Measurements from ENCODE around the gene SETBP1.
"Not testable (repeated sequence)": the region's sequence is repeated elsewhere in the genome, so short reads cannot be mapped to it uniquely, and the experiment has no call there.

SETBP1 gene

DNA sequence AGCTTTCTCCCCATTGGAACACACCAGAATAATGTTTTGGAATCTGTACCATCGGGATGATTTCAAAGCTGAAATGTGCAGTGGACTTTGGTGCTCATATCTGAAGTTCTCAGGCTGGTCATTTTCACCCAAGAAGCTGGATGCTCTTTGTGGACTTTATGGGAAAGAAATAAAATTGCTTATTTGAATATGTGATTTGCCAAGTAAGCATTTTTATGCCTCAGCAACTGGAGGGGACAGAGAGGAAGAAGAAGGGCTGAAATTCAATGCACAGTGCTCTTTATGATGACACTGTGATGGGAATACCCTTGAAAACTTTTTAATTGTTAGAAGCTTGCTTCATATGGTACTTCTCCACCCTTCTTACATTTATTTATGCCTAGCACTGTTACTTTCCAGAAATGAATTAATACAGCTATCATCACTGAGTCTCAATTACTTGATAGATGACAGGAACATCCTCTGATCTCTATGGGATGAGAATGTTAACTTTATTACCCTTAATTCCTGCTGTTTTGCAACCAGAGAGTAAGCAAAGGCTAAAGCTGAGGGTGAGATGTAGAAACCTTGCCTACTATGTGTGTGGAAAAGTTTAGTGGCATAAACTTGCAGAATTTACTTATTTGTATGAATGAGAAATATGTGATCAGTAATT is 23.6 kb downstream of the SETBP1 start:
- DNase-seq (ENCODE audit: low spot score): no peak

DNA sequence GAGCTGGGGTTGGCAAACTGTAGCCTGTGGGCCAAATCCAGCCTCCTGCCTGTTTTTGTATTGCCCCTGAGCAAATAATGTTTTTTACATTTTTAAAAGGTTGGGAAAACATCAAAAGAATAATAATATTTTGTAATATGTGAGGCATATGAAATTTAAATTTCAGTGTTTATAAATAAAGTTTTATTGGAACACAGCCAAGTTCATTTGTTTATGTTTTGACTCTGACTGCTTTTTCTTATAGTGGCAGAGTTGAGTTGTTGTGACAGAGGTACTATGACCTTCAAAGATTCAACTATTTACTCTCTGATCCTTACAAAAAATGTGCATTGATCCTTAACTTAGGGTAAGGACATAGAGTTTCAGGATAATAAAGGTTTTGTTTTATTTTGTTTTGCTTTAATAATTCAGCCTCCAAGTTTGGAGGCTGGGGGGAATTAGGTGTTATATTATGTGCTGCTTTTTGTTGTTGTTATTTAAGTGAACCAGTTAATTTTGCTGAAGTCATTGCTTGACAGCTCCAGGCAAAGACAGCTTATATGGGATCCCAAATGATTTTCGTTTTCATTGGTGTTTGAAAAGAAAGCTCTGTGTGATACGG is 24.5 kb downstream of the SETBP1 start:
- DNase-seq (ENCODE audit: low spot score): no peak

DNA sequence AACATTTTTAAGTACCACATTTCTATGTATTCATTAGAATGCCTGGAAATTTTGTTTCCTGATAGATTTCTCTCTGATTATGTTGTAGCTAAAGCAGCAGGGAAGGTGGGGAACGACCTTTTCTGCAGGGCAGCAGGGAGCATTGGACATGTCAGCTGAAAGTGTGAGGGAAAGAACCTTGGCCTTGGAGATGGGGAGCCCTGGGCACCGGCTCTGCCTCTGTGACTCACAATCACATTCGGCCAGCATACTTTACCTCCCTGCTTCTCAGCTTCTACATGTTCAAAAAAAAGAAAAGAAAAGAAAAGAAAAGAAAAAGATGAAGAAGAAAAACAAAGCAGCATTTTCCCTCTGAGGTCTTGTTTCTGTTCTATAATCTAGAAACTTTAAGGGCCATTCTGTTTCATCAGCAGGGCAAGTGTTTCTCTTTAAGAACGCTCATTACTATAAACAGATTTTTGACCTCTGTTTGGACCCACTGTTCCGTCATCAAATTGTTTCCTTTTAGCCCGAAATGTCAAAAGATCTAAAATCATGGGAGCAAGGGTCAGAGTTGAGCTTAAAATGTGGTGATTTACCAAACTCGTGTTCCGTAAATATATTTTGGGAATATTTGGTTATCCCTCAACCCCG is 27.9 kb downstream of the SETBP1 start:
- DNase-seq (ENCODE audit: low spot score): no peak

DNA sequence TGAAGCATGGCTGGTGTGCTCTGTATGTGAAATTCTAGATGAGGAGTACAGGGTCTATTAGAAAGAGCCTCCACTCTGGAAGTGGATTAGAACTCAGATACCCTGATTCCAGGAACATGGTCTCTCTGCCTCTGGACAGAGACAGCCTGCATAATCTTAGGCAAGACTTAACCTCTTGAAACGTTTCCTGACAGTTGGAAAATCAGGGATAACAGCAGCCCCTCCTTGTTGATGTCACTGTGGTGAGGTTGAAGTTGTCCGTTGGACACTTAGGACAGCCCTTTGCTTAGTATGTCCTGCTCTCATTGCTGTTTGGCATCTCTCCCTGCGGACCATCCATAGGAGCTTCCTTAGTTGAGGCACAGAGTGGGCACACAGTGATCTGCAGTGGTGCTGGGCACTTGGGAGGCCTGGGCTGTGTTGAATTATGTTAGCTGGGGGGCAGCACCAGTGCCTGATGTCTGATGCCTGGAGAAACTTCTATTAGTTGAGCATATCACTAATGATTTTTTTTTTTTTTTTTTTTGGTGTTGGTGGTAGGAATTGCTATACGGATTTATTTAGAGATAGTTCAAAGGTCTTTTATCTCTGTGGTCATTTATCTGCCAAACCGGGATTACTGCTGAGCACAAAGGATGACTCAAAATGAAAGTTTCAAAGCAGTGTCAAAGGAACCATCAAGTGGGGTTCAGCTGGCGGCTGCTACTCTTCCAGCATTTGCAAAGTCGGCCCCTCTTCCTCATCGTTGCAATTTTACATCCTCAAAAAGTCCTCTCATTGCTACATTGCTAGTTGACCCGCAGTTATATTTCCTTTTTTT is 28.8 kb downstream of the SETBP1 start:
- no peak for DNase-seq (ENCODE audit: low spot score)

DNA sequence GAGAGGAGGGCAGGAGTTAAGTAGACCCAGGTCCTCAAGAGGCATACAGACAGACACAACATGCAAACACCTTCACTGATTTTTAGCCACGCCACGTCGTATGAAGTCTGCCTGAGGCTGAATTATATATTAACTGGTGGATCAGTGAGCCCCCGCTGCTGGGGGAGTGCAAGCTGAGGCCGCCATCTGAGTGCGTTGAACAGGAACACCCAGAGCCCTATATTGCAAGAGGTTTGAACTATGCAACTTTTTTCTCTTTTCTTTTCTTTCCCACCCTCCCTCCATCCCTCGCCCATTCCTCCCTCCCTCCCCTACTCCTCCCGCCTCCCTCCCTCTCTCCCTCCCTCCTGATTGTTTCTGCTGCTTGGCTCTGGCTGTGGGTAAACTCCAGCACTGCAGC is 30.2 kb downstream of the SETBP1 start:
- DNase-seq (ENCODE audit: low spot score): no peak

DNA sequence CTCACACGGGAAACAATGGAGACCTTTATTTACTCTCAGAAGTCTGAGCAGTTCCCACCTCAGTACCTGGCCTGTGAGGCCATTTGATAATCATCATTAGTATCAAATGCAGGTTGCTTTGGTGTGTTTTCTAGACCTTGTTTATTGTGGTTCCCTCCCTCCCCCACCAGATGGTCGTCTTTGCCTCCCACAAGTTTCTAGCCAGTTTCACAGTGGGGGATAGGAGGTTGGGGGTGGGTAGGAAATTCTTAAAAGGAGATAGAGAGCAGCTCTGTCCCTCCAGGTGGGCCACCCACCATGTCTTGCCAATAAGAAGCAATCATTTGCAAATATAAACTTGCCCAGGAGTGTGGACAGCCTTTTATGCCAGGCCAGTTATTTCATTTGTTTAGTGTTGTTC is 31.3 kb downstream of the SETBP1 start:
- DNase-seq (ENCODE audit: low spot score): no peak

DNA sequence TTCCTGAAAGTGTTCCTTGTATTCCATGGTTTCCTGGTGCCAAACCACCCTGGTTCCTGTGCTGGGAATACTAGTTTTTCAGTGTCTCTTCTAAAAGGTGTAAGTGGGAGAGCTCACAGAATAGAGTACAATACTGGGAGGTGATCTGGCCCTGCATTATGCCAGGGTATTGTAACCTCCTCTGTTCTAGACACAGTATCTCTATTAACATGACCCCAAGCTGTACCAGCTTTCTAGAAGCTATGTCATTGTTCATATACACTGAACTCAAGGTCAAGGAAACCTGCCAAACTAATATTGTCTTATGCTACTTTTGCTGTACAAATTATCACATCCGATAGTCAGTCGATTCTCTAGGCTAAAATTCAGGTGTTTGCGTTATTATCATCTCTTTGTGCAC is 32.7 kb downstream of the SETBP1 start:
- DNase-seq (ENCODE audit: low spot score): no peak

DNA sequence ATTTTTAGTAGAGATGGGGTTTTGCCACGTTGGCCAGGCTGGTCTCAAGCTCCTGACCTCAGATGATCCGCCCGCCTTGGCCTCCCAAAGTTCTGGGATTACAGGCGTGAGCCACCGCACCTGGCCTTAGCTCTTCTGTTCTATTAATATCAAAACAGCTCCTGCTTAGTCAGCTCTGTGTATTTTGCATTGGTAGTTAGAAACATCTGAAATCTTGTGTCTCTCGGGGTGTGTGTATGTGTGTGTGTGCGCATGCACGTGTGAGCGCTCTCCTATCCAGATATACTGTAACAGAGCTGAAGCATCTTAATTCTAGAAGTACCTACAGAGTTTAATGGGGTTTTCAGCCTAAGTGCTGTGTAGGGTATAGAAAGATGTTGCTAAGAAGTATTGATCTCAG is 33.7 kb downstream of the SETBP1 start:
- DNase-seq (ENCODE audit: low spot score): no peak

DNA sequence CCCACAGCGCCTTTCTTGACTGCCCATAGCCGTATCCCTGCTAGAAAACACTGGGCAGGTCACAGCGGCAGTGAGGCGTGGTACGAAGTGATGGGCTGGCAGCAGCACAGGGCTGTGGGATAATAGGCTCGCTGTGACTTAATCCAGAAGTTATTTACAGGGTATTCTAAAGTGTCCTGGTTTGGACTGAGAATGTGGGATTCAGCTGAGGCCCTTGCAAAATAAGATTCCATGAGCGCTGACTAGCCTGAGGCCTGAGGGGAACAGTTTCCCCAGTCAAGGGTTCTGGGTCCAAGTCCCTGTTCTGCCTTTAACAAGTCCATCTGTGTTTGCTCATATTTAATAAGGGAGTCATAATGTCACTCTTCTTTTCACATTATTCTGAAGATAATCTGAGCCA is 34.6 kb downstream of the SETBP1 start:
- DNase-seq (ENCODE audit: low spot score): no peak

DNA sequence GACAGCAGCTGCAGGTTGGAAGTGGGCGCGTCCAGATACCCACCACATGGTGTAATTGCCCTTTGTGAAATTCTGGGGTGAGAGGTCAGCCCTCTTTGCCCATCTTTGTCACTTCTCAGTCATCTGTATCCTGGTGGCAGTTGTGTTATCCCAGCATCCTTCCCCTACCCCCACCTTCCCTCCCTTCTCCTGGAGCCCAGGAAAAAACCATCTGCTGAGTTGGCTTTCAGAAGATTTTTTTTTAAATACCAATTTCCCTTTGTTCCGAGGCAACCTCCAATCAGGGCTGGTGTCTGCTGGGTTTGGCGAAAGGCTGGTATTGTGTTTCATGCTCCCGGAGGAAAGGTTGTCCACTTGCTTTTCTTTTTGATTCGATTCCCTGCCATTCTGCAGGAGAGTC is 35.2 kb downstream of the SETBP1 start:
- DNase-seq (ENCODE audit: low spot score): no peak

DNA sequence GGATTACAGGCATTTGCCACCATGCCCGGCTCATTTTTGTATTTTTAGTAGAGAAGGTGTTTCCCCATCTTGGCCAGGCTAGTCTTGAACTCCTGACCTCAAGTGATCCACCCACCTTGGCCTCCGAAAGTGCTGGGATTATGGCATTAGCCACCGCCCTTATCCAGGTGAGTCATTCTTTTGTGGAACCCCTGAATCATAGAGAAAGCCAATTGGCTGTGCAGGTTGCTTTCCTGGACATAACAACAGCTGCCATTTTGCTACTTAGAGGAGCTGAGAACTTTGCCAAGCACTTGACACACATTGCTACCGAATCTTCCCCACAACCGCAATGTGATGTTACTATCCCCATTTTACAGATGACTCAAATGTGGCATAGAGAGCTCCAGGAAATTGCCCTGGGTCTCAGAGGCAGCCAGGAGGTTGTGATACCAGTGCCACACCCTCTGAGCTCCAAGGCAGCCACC is 36.0 kb downstream of the SETBP1 start:
- DNase-seq (ENCODE audit: low spot score): no peak

DNA sequence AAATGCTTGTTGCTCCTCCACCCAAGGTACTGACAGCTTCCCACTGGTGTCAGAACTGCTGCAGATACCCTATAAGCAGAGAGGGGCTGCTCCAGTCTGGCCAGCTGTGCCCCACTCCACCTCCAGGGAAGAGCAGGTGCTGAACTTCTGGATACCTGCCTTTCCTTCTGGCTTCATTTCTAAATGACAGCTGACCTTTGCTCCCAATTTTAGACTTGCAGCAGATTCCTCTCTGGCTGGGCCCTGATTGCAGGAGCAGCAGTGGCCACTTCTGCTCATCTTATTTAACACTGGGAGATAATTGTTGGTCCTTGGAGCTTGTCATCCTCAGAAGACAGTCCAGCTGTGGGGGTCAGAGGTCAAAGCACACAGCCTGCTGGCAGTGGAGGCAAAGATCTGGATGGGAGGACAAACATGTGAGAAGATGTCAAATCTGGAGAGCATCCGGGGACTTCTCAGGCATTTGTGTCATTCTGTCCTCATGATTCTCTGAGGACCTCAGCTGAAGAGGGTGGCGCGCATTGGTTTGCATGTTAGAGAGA is 38.9 kb downstream of the SETBP1 start:
- no peak for DNase-seq (ENCODE audit: low spot score)

DNA sequence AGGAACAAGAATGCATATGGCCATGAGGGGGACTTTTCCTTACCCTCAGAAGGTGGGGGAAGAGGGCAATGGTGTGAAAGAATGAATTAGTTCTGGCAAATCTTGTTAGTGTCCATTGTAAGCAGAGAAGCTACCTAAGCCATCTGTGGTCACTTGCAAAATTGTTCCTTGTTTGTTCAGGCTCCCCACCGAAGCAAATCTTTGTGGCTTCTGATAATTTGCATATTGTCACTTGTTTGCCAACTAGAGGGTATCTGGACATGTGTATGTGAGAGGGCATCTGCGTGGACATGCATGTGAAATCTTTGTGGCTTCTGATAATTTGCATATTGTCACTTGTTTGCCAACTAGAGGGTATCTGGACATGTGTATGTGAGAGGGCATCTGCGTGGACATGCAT is 41.1 kb downstream of the SETBP1 start:
- not testable (repeated sequence) for DNase-seq (ENCODE audit: low spot score)

DNA sequence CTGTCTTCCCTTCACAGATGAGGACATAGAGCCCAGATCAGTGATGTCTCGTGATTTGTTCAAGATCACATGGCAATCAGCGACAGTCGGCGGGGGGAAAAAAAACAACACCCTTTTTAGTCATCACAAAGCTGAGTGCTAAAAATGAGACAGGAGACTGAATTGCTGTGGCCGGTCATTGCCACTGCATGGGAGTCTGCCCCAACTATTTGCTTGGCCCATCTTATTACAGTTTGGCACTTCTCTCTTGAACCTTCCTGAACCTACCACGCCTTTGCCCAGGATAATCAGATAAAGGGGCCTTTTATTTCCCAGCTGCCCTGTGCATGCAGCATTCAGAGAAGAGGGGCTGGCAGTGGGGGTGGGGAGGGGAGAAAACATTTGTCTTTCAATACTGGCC is 42.7 kb downstream of the SETBP1 start:
- no peak for DNase-seq (ENCODE audit: low spot score)

DNA sequence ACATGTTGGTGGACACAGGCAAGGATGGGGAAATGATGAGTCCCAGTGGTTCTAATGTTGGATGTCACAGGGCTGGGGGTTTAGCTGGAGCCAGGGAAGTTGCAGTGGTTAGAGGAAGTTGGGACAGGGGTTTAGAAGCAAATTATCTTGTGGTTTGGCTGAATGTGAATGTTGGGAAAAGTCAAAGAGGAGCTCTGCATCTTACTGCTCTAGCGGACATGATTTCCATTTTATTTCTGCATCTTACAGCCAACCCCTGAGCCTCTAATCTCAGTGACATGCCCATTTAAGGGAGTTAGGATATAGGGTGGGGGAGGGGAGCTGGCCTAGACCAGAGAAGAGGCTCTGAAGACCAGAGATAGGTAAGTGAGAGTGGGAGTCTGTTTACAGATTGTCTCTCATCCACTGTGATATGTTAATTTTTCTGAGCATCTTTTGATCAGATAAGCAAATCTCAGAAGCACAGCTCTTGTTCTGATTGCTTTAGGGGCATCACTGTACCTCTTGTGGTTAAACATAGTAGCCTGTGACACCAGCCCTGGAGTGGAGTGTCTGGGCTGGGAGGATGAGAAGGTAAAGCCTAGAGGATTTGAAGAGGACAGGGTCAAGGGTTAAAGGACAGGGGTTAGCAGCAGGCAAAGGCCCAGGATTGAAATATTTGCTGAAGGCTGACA is 43.6 kb downstream of the SETBP1 start:
- no peak for DNase-seq (ENCODE audit: low spot score)

DNA sequence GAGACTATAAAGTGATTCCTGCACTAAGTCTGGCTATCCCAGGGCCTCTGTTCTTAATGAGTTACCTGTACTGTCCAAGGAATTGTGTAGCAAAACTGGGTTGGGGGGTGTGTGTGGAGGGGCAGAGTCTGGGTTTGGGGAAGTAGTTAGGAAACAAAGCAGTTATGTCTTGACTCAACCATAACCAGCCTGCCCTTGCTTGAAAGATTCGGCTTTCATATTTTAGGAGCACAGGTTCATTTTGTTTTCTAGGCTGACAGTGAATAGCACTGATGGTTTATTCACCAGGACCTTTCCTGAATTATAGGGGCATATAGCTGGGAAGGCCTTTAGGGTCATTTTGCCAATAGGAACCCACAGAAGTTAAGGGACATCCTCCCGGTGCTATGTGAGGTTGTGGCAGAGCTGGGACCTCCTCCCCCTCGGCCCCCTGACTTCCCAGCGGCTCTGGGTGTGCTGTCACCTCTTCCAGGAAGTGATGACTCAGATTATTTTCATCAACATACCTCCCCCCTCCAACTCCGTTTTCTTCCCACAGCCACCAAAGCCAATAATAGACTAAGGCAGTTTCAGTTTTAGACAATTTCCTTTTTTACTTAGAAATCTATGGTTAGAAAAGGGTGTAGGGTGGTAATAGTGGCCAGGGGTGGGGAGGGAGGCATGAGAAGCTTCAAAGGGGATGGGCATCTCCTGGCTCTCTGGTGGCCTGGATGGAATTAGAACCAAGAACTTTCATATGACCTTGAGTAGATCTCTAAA is 44.8 kb downstream of the SETBP1 start:
- DNase-seq (ENCODE audit: low spot score): no peak

DNA sequence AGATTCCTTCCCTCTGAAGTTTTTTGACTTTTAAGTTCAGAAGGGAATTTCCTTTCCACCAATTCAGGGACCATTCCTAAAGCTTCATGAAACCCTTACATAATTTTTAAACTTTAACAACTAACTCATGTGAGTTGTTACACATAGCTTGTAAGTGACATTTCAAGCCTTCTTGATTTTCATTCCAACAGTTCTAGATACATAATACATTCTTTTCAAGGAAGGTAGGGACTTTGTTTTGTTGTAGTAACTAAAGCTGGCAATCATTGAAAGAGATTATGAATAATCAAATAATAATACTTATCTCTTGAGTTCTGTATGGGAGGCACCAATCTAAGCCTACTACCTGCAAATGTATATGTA is 45.4 kb downstream of the SETBP1 start:
- no peak for DNase-seq (ENCODE audit: low spot score)

DNA sequence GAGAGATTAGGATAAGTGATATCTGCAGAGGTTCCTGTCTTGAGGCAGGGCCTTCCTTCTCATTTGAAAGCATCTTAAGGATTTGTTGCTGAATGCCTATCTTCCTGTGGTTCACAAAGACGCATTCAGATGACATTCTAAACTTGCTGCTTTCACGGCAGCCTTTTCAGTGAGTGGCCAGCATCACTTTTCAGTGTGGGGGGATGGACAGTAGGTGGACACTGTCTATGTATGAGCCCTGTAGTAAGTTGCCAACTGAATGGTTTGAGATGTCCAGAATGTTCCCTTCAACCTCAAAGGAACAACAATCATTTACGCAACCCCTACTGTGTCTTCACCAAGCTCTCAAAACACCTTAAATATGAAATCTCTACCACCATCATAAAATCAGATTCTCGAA is 46.6 kb downstream of the SETBP1 start:
- DNase-seq (ENCODE audit: low spot score): no peak

DNA sequence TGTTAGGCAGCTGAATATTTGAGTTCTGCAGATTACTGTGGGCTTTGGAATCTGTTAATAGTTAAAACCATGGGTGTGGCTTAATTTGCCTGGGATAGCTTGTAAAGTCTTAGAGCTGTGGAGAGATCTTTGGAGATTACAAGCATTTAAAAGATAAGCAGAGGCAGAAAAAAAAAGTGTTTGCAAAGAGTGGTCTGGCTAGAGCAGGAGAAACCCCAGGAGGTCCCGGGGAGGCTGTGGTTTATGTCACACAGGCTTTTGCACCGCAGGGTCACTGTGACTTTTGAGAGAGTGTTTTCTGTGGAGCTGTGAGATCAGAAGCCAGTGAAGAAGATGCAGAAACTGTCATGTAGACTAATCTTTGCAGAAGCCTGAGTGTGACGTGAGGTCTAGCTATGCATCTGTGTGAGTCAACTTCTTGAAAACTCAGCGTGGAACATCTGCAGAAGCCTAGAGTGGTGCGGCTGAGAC is 49.0 kb downstream of the SETBP1 start:
- DNase-seq (ENCODE audit: low spot score): no peak

DNA sequence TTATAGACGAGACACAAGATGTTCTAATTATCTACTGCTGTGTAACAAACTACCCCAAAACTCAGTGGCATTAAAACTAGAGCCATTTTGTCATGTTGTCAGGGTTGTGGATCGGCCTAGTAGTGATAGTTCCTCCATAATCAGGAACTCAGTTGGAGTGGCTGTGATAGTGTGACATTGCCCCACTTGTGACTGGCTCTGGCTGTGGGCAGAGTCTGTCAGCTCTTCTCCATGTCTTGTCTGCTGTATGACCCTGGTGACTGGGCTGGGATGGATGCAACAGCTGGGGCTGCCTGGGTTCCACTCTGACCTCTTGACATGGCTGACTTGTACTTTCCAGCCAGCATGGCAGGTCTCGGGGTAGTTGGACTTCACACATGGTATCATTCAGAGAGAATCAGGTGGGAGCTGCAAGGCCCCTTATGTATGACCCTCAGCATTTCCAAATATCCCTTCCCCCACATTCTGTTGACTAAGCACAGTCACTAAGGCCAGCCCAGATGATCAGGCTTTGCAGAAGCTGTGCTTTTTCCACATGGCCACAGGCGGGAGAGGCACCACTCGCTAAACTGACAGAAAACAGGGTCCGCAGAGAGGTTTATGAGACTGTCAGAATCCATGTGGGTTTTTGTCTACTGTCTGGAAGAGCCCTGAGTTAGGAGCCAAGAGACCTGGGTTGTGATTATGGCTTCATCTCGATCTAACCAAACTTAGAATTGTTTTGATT is 50.3 kb downstream of the SETBP1 start:
- no peak for DNase-seq (ENCODE audit: low spot score)

Data from hematopoietic multipotent progenitor cell treated with erythropoietin and hydrocortisone succinate and interleukin-3 and kit ligand, for 15 days (in vitro differentiated cells).